GM23338 (cell line): Measurements from ENCODE around the gene RAB22A. TPM values are rescaled to one million over a fixed set of nuclear protein-coding genes. Genes with fewer than 3 reads are reported as not detected.

Source experiments
- ATAC-seq: fragments of 200-7000 bp; cut with Tn5 transposase; 3 replicates; pipeline ENCODE4 v1.9.1; 2020
- DNase-seq: peaks from one replicate; pipeline ENCODE4 v3.0.0-alpha.2; 2015; ENCODE audit warnings: low spot score
- H2AFZ ChIP-seq: fragments of 200-600 bp; sonication (generic); 2 replicates; pipeline ENCODE4 v1.8.0; 2016; ENCODE audit warnings: antibody characterized with exemption, mild to moderate bottlenecking, moderate library complexity
- H3F3A ChIP-seq: fragments of 200-600 bp; sonication (generic); replicated peaks from 2 replicates; pipeline ENCODE4 v1.8.0; 2017; ENCODE audit warnings: antibody characterized with exemption, mixed run types, low read depth
- H3K27ac ChIP-seq: fragments of 200-600 bp; sonication (generic); 2 replicates; pipeline ENCODE4 v1.6.1; 2016; ENCODE audit warnings: low read depth
- H3K27me3 ChIP-seq: fragments of 200-600 bp; sonication (generic); 2 replicates; pipeline ENCODE4 v1.8.0; 2016; ENCODE audit warnings: mild to moderate bottlenecking, mixed run types, moderate library complexity; ENCODE audit not compliant: insufficient read depth
- H3K36me3 ChIP-seq: fragments of 200-600 bp; sonication (generic); 2 replicates; pipeline ENCODE4 v1.8.0; 2016; ENCODE audit warnings: mild to moderate bottlenecking; ENCODE audit not compliant: insufficient read depth
- H3K4me1 ChIP-seq: fragments of 200-600 bp; sonication (generic); 2 replicates; pipeline ENCODE4 v1.8.0; 2016; ENCODE audit warnings: mild to moderate bottlenecking, moderate library complexity; ENCODE audit not compliant: insufficient read depth
- H3K4me2 ChIP-seq: fragments of 200-600 bp; sonication (generic); 2 replicates; pipeline ENCODE4 v1.7.1; 2017; ENCODE audit warnings: mixed run types
- H3K4me3 ChIP-seq: fragments of 200-600 bp; sonication (generic); 2 replicates; pipeline ENCODE4 v1.6.1; 2016; ENCODE audit warnings: mixed run types
- H3K79me2 ChIP-seq: fragments of 200-600 bp; sonication (generic); replicated peaks from 2 replicates; pipeline ENCODE4 v1.8.0; 2017; ENCODE audit warnings: mild to moderate bottlenecking; ENCODE audit not compliant: insufficient read depth
- H3K9me2 ChIP-seq: fragments of 200-600 bp; sonication (generic); 2 replicates; pipeline ENCODE4 v1.8.0; 2017; ENCODE audit not compliant: insufficient read depth
- H4K20me1 ChIP-seq: fragments of 200-600 bp; sonication (generic); replicated peaks from 2 replicates; pipeline ENCODE4 v1.8.0; 2017; ENCODE audit warnings: mild to moderate bottlenecking; ENCODE audit not compliant: insufficient read depth
- H3K27ac Mint-ChIP-seq: 2 replicates; pipeline ENCODE4 v1.8.0; 2020; ENCODE audit warnings: inconsistent platforms, mild to moderate bottlenecking, moderate library complexity, mixed read lengths
- H3K27me3 Mint-ChIP-seq: 3 replicates; pipeline ENCODE4 v1.8.0; 2022; ENCODE audit warnings: low read depth, mild to moderate bottlenecking, moderate library complexity, mixed read lengths, inconsistent platforms; ENCODE audit not compliant: insufficient read depth, poor library complexity
- H3K36me3 Mint-ChIP-seq: 3 replicates; pipeline ENCODE4 v1.8.0; 2021; ENCODE audit warnings: low read depth, mild to moderate bottlenecking, inconsistent platforms, moderate library complexity, mixed read lengths
- H3K4me1 Mint-ChIP-seq: 3 replicates; pipeline ENCODE4 v1.8.0; 2020; ENCODE audit warnings: mild to moderate bottlenecking, inconsistent platforms, mixed read lengths
- H3K4me3 Mint-ChIP-seq: 3 replicates; pipeline ENCODE4 v1.8.0; 2021; ENCODE audit warnings: moderate library complexity, mild to moderate bottlenecking, inconsistent platforms, mixed read lengths
- H3K9me3 Mint-ChIP-seq: 3 replicates; pipeline ENCODE4 v1.8.0; 2020; ENCODE audit warnings: moderate library complexity, mild to moderate bottlenecking, inconsistent platforms, mixed read lengths
- CREB1 ChIP-seq: fragments of 250-450 bp; sonication (Bioruptor Pico); IDR thresholded peaks from 2 replicates; pipeline ENCODE4 v1.5.0; 2020; ENCODE audit warnings: low read depth, mild to moderate bottlenecking, moderate library complexity
- ETS1 ChIP-seq: IDR thresholded peaks from 2 replicates; pipeline ENCODE4 v1.6.1; 2016; ENCODE audit warnings: antibody characterized with exemption
- EZH2 ChIP-seq: fragments of 200-600 bp; sonication (generic); IDR thresholded peaks from one replicate; pipeline ENCODE4 v1.8.0; 2017; ENCODE audit warnings: antibody characterized with exemption, mild to moderate bottlenecking, low read depth; ENCODE audit not compliant: unreplicated experiment
- EZH2phosphoT487 ChIP-seq: fragments of 200-600 bp; sonication (generic); IDR thresholded peaks from one replicate; pipeline ENCODE4 v1.8.1; 2018; ENCODE audit warnings: antibody characterized with exemption; ENCODE audit not compliant: unreplicated experiment
- JUNB ChIP-seq: IDR thresholded peaks from one replicate; pipeline ENCODE4 v1.6.1; 2016; ENCODE audit warnings: antibody characterized with exemption; ENCODE audit not compliant: unreplicated experiment
- NANOG ChIP-seq: IDR thresholded peaks from 2 replicates; pipeline ENCODE4 v1.6.1; 2016; ENCODE audit warnings: antibody characterized with exemption, borderline replicate concordance
- POLR2AphosphoS5 ChIP-seq: IDR thresholded peaks from 2 replicates; pipeline ENCODE4 v1.6.1; 2016; ENCODE audit warnings: antibody characterized with exemption, low read depth
- REST ChIP-seq: IDR thresholded peaks from one replicate; pipeline ENCODE4 v1.6.1; 2018; ENCODE audit warnings: antibody characterized with exemption; ENCODE audit not compliant: unreplicated experiment
- STAT1 ChIP-seq: IDR thresholded peaks from one replicate; pipeline ENCODE4 v1.6.1; 2016; ENCODE audit warnings: antibody characterized with exemption; ENCODE audit not compliant: unreplicated experiment
- ZNF114 ChIP-seq: fragments of 250-450 bp; sonication (Bioruptor Pico); IDR thresholded peaks from 2 replicates; pipeline ENCODE4 v1.5.0; 2020; ENCODE audit warnings: mild to moderate bottlenecking, moderate library complexity
- ZNF331 ChIP-seq: fragments of 250-450 bp; sonication (Bioruptor Pico); IDR thresholded peaks from 2 replicates; pipeline ENCODE4 v1.5.0; 2020; ENCODE audit warnings: low read depth, mild to moderate bottlenecking, moderate library complexity
- ZNF462 ChIP-seq: fragments of 250-450 bp; sonication (Bioruptor Pico); IDR thresholded peaks from 2 replicates; pipeline ENCODE4 v1.5.0; 2020; ENCODE audit warnings: mild to moderate bottlenecking, moderate library complexity
- polyA plus RNA-seq: library from polyadenylated mRNA; unstranded; fragments of >200 nt; fragmentation: Nextera tagmentation; extraction: Ambion mirVana; gene quantifications from 2 replicates; pipeline ENCODE4 v1.2.1, GENCODE V29; 2016
- total RNA-seq: library from RNA; depleted of rRNA; stranded (reverse); fragments of >200 nt; shearing (Covaris generic); gene quantifications from 2 replicates; pipeline ENCODE4 v1.2.3, GENCODE V29; 2014
- TF ChIP-seq, protein P1 (sequence below), 2 experiments: fragments of 200-600 bp in 1 of 2; sonication (generic) in 1 of 2; conservative IDR thresholded peaks; 2 replicates each; pipeline versions ENCODE4 v1.5.1 to v1.6.1; 2016 to 2017; ENCODE audit warnings: antibody characterized with exemption in 2 of 2, low read depth in 2 of 2, mild to moderate bottlenecking in 2 of 2, moderate library complexity in 1 of 2

RAB22A gene
- total and polyA plus RNA-seq, 2 experiments from 2014 or later = 3.3 to 6.8 TPM

- peaks cover 67% of the 10 kb centered on the region for H3K79me2 ChIP-seq
- ATAC-seq = no peak
- H3K4me3 Mint-ChIP-seq = no peak overlapping the region
Observed at GRCh38 chr20:58322083-58322482, 12.6 kb downstream of the RAB22A start.

More at GRCh38 chr20:58322083-58322482, 12.6 kb downstream of the RAB22A start:
- no peak for DNase-seq
- H3K27me3 ChIP-seq = no peaks in the 10 kb centered on the region
- H3K27ac Mint-ChIP-seq = no peak overlapping the region
- H3F3A ChIP-seq = no peaks in the 10 kb centered on the region
- no peak overlapping the region for H2AFZ ChIP-seq
- H3K36me3 ChIP-seq = no peaks in the 10 kb centered on the region
- no peaks in the 10 kb centered on the region for H3K9me2 ChIP-seq
- no peaks in the 10 kb centered on the region for H3K9me3 Mint-ChIP-seq
- peaks cover 7% of the 10 kb centered on the region; the same call in 1 of the 2 replicates for H4K20me1 ChIP-seq
- no peak overlapping the region for H3K4me3 ChIP-seq
- H3K4me1 Mint-ChIP-seq = no peaks in the 10 kb centered on the region
- TF ChIP-seq ZNF462 = no peak
- no peak for TF ChIP-seq ZNF114 (CRISPR knock-in tag)
- no peak for TF ChIP-seq STAT1
- no peak for TF ChIP-seq ZNF331
- TF ChIP-seq POLR2AphosphoS5 = no peak
- TF ChIP-seq EZH2phosphoT487 = no peak
- TF ChIP-seq EZH2 = no peak
- no peak for TF ChIP-seq JUNB
- TF ChIP-seq ETS1 = no peak
- no peak for TF ChIP-seq NANOG
- TF ChIP-seq CREB1 (CRISPR knock-in tag) = no peak
- TF ChIP-seq, protein P1, sequence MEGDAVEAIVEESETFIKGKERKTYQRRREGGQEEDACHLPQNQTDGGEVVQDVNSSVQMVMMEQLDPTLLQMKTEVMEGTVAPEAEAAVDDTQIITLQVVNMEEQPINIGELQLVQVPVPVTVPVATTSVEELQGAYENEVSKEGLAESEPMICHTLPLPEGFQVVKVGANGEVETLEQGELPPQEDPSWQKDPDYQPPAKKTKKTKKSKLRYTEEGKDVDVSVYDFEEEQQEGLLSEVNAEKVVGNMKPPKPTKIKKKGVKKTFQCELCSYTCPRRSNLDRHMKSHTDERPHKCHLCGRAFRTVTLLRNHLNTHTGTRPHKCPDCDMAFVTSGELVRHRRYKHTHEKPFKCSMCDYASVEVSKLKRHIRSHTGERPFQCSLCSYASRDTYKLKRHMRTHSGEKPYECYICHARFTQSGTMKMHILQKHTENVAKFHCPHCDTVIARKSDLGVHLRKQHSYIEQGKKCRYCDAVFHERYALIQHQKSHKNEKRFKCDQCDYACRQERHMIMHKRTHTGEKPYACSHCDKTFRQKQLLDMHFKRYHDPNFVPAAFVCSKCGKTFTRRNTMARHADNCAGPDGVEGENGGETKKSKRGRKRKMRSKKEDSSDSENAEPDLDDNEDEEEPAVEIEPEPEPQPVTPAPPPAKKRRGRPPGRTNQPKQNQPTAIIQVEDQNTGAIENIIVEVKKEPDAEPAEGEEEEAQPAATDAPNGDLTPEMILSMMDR (conservative IDR thresholded peaks at IDR 0.05; ENCODE audit: low read depth in 2 of 2) = no peak
- no peak for TF ChIP-seq REST
- H3K4me1 ChIP-seq = no peaks in the 10 kb centered on the region; the same call in 1 of the 2 replicates
- no peaks in the 10 kb centered on the region for H3K27me3 Mint-ChIP-seq
- peaks cover 5% of the 10 kb centered on the region for H3K36me3 Mint-ChIP-seq
- no peak overlapping the region for H3K4me2 ChIP-seq
- no peak overlapping the region for H3K27ac ChIP-seq
